Stimulated activated CD4-positive, alpha-beta T cell treated with anti-CD3 and anti-CD28 coated beads, Interleukin-1b, Interleukin-23, amount 100 ng/mL, for 1 hour (primary cell): ENCODE measurements around the gene KIAA1755.

Experiments used
- DNase-seq, 2 donors: peaks; one replicate each; pipeline ENCODE4 v3.0.0-alpha.2; 2020; ENCODE audit warnings: low read depth in 2 of 2

Gene KIAA1755, protein sequence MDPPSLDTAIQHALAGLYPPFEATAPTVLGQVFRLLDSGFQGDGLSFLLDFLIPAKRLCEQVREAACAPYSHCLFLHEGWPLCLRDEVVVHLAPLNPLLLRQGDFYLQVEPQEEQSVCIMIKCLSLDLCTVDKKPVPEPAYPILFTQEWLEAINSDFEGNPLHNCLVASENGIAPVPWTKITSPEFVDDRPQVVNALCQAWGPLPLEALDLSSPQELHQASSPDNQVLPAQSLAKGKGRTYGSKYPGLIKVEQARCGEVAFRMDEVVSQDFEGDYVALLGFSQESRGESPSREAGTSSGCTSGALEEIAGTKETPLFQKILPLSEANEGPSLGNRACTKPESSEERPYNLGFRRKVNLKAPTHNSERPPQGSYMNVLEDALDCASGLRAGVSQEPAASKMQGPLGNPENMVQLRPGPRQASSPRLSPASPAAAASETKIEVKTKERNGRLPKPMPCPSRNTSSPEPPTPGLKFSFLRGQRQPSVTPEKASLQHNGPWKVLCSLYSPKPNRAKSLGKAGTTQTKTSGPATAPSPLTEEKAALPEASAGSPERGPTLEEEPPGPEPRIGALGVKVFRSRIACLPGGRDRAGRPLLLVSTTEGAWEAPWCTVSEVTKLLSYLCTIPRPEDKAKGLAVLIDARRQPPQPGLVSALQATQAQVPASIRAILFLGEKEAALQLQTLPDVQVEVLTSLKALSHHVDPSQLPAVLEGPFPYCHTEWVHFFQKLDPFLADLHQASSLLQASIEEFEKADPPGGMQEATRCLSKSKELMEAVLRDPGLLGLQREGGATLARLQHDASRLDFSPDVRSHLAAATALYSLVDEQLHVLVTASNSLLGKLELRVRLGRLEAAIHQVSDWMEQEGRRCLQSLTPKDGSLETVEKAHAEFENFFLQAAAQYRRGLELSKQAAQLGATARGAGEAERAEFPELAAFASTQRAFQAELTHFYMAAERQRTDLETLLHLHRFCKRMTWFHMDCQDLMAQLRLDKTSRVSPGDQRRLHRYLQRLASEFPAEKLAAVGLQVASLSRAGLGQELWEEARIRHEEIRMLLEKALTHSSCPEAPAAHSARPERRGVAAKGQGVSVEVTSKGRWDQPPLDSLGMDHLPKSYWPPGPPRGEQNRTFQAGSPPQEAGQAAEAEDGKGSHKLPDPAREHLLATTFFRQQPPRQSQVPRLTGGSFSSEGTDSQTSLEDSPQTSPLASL

DNA sequence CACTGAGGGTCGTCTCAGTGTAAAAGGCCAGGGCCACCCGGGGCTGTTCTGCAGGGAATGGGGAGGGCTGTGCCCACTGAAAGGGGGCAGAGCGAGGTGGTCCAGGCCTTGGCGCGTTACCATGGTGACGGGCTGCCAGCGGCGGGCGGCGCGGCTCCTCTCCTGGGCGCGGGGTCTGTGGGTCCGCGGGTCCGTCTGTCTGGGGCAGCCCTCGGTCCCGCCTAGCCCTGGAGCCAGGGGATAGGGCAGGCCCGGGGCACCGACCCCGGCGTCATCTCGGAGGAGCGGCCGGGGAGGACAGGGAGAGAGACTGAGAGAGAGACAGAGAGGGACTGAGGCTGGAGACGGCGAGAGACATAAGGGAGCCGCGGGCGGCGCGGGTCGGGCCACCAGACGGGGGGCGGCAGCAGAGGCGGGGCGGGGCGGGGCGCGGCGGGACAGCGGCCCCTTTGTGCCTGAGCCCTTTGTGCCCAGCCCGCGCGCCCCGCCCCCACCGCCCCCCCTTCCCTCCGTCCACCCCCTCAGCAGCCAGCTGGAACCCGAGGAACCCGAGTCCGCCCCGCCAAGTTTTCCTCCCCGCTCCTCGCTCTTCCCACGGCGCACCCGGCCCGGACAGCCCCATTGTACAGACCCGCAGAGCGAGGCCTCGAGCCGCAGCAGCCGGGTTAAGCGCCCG is at the start of gene KIAA1755:
TSS of gene KIAA1755 (minus strand) at position 358 of the 676 bp plus-strand sequence. CDS start at position 123, 235 bp downstream.
- no peak for DNase-seq

DNA sequence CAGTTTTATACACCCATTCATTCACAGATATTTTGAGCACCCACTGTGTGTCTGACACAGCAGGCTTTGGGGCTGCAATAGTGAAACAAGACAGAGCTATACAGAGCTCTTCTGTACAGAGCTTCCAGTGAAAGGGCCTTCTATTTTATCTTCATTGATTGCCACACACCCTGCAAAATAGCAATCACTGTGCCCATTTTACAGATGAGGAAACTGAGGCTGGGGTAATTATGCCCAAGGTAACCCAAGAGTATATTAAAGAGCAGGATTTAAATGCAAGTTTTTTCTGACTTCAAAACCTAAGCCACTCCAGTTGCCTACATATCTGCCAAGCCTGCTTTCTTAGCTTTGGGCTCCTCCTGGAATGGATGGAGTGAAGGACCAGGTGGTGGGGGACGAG is 47.9 kb upstream of the KIAA1755 start:
- no peak for DNase-seq

DNA sequence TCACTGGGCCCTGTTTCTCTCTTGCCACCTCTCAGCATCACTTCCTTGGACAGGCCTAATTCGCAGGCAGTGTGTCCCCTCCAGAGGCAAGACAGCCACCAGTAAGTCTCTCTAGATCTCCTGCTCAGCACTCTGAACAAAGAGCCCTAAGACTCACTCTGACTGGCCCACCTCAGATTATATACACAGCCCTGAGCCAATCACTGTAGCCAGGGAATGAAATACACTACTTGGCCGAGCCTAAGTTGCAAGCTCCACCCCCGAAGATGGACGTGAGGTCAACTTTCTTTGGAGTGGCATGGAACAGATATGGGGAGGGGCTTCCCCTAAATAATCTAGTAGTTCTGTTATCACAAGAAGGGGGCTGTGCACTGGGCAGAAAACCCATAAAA is 47.5 kb upstream of the KIAA1755 start:
- DNase-seq: no peak

DNA sequence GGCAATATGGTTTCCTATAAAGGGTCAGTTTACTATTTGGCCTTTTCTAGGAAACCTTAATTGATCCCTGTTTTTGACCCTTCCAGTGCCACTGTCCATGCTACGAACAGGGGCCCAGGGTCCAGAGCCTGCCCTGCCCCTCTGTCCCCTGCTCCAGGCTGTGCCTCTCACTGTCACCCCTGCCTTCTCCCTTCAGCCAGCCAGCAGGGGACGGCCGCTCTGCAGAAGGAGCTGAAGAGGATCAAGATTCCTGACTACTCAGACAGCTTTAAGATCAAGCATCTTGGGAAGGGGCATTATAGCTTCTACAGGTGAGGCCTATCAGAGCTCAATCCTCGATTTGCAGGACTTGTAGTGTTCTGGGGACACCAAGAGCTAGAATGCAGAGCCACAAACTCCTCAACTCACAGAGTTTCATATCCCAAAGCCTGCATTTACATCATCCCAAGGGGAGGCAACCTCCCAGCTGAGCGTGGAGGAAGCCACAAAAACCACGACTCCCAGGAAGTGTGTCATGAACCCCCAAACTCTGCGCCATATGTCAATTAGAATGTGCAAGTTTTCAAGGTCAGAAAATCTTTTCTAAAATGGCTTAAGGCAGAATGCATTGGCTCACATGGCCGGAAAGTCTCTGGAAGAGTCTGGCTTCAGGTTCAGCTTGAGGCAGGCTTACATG is 47.0 kb upstream of the KIAA1755 start:
- DNase-seq: no peak

DNA sequence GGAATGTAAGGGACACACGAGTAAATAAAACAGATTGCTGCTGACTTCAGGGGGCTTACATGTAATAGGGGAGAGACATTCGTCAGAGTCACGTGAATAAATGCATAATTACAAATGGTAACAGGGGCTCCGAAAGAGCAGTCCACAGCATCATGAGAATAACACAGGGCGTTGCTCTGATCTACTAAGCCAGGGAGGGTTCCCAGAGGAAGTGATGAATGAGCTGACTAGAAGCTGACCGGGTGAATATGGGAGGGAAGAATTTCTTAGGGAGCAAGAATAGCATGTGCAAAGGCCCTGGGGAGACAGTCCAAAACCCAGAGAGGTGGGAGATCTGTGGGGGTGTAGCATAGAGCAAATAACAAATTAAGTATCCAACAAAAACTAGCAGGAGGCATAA is 45.8 kb upstream of the KIAA1755 start:
- DNase-seq: no peak

DNA sequence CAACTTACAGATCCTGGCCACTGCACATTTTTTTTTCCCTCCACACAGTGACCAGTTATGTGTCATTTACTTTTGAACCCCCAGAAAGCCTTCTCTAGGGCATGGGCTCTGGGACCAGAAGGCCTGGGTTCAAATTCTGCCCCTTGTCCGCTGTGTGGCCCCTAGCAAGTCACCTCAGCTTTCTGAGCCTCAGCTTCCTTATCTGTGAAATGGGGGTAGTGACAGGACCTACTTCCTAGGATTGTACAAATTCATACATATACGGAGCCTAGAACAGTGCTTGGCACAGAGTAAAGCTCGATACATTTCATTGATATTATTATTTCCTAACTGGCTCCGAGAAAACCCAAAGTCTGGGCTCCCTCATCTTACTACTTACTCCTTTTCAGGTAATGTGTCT is 45.0 kb upstream of the KIAA1755 start:
- DNase-seq: no peak

DNA sequence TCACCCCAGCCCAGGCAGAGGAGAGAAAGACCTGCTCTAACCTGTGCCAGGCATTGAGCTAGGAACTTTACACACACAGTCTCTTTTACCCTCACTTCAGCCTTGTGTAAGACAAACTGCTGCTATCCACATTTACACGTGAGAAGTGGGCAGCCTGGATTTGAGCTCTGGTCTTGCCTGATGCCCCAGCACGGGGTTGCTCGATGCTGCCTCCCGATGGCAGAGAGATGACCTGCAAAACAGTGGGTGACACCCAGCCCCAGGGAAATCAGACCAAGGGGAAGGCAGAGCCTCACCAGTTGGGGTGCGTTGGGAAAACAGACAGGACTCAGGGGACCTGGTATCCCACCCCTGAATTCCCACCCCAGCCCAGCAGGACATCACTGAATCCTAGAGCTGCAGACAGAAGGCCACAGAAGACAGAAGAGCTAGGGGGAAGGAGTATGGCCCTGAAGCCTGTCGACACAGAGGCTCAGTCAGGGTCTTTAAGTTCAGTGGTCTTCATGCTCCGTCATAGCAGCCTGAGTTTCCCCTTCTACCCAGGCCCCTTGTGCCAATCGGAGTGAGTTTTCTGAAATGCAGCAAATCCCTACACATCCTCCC is 44.4 kb upstream of the KIAA1755 start:
- DNase-seq: no peak

DNA sequence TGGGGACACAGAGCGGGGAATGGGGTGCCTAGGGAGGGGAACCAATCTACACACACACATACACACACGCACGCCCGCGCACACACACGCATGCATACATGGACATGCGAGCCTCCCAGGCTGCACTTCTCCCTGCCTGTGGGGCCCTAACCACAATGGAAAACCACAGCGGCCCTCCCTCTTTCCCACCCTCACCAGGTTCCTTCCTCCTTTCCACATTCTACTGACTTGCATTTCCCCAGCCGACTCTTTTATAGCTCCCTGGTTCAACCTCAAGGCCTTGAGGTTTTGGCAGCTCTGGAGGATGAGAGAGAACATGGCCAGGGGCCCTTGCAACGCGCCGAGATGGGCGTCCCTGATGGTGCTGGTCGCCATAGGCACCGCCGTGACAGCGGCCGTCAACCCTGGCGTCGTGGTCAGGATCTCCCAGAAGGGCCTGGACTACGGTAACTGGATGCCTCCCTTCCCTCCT is 43.4 kb upstream of the KIAA1755 start, which contains the start of gene BPI:
TSS of gene BPI (plus strand) at position 249 of the 472 bp plus-strand sequence. CDS start at position 317, 68 bp downstream.
- DNase-seq: no peak

DNA sequence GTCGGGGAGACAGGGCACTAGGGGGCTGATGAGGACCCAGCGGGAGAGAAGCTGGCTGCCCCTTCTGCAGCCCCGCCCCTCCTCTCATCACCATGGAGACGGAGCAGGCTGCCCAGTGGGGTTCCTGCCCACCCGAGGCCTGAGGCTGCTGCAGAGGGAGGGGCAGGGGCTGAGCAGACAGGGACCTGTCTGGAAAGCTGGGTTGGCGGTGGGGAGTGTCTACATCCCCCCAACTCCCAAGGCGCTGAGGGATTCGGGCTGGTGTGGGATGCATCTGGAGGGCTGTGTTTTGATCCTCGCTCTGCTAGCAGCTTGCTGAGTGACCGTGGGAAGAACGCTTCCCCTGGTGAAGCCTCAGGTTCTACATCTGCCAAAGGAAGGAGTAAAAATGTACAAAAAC is 42.3 kb upstream of the KIAA1755 start:
- no peak for DNase-seq

DNA sequence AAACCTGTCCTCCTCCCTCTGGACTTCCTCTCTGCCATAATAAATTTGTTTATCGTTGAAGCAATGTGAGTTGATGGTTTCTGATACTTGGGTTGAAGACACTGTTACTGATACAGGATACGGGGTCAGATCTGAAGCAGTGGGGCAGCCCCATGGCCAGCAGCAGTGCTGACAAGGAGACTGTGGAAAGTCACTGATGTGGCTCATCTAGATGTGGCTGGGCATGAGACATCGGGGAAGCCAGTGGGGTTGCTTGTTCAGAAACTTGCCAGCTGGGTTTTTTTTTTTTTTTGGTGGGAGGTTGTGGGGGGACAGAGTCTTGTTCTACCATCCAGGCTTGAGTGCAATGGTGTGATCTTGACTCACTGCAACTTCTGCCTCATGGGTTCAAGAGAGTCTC is 40.8 kb upstream of the KIAA1755 start:
- no peak for DNase-seq

DNA sequence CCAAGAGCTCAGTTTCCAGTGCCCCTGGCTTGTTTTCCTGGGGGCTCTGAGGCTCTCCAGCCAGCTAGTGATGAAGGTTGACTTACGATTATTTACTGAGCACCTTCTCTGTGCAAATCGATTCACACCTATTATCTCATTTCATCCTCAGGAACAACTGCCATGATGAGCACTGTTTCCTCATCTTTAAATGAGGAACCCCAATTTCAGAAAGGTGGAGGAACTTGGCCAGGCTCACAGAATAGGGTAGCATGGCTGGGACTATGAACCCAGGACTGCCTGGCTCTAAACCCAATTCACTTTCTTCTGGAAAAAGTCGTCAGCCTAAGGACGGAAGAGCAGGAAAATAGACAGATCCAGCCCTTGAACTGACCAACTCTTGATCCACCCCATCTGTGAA is 39.9 kb upstream of the KIAA1755 start:
- no peak for DNase-seq

DNA sequence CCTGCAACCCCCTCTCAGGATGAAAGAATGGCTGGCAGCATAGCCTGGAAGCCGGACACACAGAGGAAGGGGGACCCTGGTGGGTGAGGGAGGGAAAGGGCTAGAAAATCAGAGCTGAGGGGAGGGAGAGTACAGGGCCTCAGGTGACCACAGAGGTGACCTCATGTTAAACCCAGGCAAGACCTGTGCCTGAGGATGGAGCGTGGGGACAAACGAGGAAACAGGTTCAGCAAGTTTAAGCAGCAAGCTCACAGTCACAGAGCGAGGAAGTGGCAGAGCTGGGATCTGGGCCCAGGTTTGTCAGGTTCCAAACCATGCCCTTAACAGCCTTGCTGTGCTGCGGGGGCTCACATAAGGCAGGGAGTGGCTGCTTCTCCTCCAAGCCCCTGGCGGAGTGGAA is 39.4 kb upstream of the KIAA1755 start:
- DNase-seq: no peak

DNA sequence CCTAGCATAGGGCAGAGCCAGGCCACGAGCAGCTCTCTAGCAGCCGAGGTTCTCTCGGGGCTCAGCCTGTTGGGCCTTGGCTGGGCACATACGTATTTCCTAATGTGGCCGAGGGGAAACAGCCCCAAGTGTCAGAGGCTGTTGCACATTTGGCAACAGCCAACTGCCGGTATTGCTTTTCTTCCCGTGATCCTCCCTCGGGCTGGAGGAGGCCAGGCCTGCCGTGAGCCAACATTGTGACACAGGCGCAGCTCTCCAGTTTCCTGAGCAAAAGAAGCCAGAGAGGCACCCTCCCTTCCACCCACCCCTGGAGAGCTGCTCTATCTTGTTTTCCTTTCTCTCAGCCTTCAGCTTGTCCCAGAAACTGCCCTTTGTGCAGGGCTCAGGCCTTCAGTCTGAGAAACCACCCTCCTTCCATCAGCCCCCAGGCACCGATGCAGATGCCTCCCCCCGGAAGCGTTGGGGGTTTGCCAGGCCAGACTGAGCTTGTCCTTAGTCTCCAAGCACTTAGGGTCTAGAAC is 38.3 kb upstream of the KIAA1755 start:
- no peak for DNase-seq

DNA sequence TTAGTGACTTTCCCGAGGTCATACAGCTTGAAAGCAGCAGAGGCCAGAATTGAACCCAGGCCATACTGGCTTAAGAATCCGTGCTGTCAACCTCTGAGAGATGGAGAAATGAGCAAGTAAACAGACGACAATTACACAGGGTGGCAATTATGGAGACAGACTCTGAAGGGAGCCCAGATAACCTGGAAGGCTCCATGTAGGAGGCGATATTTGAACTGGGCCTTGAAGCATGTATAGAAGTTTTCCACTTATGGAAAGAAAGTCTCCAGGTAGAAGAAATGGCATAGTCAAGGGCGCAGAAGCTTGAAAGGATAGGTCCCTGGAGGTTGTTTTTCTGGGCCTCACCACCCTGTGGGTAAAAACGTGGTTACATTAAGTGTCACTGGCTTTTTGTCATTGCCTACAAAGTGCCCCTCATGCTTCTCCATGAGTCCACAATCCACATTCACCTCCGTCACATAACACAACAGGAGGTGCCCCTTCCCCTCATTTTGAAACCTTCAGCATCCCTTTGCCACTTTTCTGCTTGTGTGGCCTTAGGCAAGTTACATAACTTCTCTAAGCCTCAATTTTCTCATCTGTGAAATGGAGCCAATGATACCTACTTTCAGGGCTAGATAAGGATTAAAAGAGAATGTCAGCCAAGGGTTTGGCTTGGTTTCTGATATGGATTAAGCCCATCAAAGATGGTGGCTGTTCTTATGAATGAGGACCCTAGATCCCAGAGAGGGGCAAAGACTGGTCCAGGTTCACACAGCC is 37.6 kb upstream of the KIAA1755 start:
- no peak for DNase-seq

DNA sequence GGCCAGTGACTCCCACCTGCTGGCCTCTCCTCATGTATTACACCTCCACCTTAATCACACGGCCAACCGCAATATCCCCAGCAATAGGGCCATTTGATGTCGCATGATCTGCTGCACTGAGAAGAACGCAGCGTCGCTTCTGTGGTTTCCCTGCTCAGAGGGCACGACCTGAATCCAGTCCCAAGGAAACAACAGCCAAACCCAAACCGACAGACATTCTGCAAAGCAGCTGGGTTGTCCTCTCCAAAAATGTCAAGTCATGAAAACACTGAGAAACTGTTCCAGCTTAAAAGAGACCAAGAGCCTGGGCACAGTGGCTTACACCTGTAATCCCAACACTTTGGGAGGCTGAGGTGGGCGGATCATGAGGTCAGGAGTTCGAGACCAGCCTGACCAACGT is 35.9 kb upstream of the KIAA1755 start:
- no peak for DNase-seq

DNA sequence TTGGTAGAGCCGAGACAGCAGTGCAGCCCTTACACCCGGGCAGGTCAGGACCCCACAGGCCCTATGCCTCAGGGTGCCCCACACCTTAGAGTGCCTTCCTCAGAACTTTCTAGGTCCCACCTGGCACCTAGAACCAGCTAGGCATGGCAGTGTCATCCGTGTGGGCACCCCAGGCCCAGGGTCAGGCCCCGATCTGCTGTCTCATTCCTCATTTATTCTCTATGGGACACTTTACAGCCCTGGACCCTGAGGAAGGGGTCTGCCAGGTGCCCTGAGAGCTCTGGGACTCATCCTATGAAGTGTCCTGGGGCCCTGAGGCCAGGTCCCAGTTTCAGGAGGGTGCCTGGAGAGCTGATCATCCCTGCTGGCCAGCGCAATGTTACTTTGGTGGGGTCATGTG is 35.3 kb upstream of the KIAA1755 start:
- DNase-seq: no peak

DNA sequence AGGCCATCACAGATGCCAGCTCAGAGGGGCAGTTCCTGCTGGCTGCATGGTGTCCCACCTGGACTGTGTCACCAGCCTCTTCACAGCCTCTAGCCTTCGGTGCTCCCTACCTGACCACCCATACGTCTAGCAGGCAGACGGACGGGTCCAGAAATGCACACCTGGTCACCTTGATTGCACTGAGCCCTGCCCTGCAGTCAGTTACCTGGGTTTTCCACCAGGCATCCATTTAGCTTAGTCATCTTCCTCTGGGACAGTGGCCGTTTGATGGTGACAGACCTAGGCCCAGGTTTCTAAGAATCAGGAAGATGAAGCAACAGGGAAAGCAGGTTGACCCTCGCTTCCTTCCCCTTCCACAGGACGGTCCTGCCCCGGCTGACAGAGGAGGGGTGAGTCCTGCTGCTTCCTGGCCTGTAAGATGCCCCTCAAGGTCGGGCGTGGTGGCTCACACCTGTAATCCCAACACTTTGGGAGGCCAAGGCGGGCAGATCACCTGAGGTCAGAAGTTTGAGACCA is 33.6 kb upstream of the KIAA1755 start:
- no peak for DNase-seq

DNA sequence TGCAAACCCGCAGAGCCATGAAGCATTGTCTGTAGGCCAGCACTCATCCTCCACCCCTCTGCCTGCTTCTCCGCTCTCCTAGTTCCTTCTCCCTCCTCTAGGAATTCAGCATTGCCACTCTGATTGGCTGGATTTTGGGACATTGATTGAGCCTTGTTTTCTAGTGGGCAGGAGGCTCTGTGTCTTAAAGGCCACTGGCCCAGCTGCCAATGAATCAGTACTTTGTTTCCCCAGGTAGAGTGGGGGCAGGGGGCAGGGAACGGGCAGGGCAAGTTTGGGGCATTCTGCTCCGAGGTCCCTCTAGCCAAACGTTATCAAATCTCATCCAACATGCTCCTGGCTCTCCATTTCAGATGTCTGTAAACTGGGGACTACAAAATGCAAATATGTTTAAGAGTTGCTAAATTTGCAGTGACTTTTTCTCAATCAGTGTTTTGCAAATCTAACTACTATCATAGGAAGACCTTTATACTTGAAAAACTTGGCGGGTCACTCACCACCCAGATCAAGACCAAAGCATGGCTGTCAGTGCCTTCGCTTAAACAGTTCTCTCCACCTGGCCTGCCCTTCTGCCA is 33.0 kb upstream of the KIAA1755 start:
- no peak for DNase-seq

DNA sequence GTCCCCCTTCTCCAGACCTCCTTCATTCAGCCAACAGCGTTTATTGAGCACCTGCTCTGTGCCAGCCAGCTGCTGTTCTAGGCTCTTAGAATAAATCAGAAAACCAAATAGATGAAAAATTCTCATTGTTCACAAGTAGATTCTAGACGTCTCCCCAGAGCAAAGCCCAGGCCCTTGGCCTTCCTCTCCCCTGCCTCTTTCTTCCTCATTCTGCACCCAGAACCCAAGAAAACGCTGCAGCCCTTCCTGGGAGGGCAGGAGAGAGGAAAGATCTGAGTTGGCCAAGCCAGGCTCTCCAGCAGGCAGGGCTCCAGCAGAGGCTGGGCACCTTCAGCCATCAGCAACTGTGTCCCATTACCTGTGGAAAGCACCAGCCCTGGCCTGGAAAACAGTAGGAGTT is 31.4 kb upstream of the KIAA1755 start:
- no peak for DNase-seq
